Stimulated activated CD4-positive, alpha-beta T cell treated with anti-CD3 and anti-CD28 coated beads, Interleukin-15, amount 100 ng/mL, for 24 hours (primary cell): Measurements from ENCODE around the gene EPHA2.
"Not testable (repeated sequence)": the region's sequence is repeated elsewhere in the genome, so short reads cannot be mapped to it uniquely, and the experiment has no call there.

Source experiments
- DNase-seq: peaks from one replicate; pipeline ENCODE4 v3.0.0-alpha.2; 2020

EPHA2 gene

DNA sequence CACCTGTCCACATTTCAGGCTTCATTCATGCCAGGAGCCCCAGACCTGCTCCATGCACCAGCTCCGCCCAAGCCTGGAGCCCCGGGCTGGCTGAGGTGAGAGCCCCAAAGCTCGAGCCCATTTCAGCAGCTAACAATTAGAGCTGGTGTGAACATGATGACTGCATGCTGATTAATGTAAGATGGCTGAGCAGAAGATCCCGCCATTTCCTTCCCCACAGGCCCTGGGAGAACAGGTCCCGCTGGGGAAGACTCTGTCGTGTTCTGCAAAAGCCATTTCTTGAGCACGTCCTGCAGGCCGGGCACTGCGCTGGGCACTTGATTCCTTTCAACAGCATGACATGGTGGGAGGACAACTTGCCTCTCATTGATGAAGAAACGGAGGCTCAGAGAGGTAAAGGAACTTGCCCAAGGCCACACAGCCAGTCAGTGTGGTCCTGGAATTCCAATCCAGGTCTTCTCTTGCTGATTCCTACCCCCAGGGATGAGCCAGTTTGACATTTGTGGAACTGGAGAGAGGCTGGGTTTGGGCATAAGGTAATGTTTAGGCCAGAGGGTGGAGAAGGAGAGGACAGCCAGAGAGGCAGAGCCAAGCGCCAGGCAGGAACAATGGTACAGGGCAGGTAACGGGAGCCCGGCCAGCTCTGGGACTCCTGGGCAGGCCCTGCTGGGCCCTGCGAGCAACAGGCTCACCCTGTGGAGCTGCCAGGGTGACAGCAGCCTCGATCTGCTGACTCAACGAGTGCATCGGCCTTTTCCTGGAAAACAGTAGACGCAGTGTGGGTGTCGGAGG lies 28.1 kb upstream of the EPHA2 start:
- DNase-seq: no peak

- DNase-seq: no peak
Observed at GRCh38 chr1:16183179-16183578, 27.3 kb upstream of the EPHA2 start.

GRCh38 chr1:16181887-16182719 lies 26.2 kb upstream of the EPHA2 start:
- DNase-seq: no peak

- DNase-seq: no peak
Observed at GRCh38 chr1:16180291-16180824, 24.5 kb upstream of the EPHA2 start.

- DNase-seq: no peak
Observed at GRCh38 chr1:16178596-16179497, 23.0 kb upstream of the EPHA2 start.

DNA sequence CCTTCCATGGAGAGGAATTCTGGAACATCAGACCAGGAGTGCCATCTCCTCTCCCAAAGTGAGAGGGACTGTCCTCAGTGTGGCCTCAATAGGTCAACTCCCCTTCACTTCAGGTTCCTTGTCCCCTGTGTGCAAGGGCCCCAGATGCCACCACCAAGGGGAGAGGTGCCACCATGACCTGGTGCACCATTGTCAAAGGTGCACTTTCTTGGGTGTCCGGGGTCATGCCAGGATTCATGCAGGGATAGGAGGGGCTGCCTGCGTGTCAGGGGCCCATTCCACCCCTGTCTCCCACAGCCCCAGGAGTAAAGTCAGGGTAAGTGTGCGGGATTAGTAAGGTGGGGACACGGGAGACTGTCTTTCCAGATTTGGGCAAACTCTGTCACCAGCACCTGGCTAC lies 21.4 kb upstream of the EPHA2 start:
- DNase-seq: no peak

DNA sequence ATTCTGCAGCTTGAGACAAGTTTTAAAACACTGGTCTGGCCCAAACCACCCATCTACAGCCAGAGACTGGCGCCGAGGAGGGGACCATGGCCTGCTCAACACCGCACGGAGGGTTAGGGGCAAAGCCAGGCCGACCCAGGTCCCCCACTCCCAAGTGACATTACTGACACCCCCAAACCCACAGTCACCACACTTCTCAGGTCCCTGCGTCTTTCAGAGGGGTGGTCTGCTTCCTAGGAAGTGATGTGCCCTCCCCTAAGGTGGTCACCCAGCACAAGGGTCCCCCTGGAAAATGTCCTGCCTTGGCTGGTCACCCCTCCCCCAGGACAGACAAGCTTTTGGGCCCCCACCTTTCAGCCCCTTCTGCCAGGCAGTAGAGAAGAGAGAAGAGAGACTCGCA lies 20.8 kb upstream of the EPHA2 start:
- no peak for DNase-seq

DNA sequence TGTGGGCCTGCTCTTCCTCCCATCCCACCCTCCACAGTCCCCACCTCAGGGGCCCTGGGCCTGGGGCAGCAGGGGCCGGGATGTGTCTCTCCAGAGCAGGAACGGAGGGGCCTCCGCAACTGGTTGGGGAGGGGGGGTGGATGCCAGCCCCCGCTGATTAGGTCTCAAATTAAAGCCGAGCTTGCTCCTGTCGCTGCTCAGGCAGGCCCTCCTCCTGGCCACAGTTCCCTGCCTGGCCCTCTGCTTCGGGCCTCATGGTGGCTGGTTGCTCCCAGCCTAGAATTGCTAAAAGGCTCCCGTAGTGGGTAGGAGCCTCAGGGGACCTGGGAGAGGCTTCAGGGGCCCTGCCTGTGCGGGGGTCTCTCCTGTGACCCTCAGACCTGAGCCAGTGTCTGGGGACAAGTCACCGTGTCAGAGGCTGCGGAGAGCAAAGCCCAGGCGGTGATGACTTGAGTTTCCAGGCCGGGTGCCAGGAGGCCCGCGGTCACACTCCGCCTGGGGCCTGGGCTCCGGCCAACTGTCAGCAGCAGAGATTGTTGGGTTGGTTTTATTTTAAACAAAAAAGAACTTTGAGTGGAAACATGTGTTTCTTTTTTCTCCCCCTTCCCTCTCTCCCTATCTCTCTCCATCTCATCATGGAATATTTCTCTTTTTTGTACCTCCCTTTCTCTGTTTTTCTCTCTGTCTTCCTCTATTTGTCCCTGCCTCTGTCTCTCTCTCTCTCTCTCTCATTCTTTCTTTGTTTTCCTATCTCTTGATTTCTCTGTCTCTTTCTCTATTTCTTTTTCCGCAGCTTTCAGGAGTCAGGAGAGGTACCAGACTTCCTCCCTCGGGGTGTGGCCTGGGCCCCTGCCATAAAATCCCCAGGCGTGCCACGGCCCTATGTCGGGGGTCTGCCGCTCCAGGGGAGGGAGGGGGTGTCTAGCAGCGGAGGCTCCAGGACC lies 20.0 kb upstream of the EPHA2 start:
- DNase-seq: no peak

DNA sequence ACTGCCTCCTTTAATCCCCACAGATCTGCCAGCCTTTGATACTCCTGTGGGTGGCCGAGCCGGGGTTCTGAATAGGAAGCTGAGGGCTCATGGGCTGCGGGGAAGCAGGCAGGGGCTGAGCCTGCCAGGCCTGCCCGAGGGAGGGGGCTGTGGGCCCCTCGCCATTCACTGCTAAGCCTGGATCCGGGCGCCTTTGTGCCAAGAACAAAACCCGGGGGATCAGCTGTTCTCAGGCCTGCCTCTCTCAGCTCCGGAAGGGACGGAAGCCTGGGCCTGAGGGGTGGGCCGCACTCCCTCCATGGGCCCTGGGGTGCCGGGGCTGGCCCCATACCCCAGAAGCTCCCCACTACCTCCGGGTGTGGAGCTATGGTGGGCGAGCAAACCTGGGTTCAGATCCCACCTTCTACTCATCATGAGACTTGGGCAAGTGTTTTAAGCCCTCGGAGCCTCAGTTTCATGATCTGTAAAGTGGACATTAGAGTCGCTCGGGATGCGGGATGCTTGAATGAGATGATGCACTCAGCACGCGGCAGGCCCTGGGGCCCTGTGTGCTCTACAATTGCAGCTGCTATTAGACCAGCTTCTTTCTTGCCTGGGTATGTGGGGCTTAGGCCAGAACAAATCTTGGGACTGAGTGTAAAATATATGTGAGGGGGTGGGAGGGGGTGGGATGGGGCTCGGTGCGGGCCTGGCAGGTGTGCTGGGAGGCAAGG lies 19.2 kb upstream of the EPHA2 start:
- DNase-seq: no peak

- no peak for DNase-seq
Observed at GRCh38 chr1:16174261-16174868, 18.5 kb upstream of the EPHA2 start.

- DNase-seq: no peak
Observed at GRCh38 chr1:16173447-16174260, 17.8 kb upstream of the EPHA2 start.

GRCh38 chr1:16172964-16173446 lies 17.1 kb upstream of the EPHA2 start:
- DNase-seq: no peak

DNA sequence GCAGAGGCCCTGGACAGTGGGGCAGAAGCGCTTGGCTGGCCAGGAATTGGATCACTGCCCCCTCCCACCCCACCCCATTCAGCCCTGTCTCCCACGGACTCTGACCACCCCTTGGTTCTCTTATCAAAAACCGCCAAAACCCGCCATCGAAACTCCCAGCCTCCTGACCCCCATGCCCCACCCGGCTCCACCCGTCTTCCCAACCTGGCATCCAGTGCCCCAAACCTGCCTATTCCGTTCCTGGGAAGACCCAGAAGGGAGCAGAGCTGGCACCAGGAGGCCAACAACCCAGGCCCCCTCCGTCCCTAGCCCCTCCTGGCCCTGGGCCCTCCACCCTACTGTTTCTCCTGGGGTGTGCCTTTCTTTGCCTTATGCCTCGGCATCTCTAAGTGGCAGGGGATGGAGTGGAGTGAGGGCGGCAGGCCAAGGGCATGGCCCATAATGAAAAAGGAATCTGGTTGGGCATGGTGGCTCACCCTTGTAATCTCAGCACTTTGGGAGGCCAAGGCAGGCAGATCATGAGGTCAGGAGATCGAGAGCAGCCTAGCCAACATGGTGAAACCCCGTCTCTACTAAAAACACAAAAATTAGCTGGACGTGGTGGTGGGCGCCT lies 16.5 kb upstream of the EPHA2 start:
- no peak for DNase-seq

GRCh38 chr1:16171314-16172151 lies 15.7 kb upstream of the EPHA2 start:
- no peak for DNase-seq

GRCh38 chr1:16170283-16170673 lies 14.4 kb upstream of the EPHA2 start:
- DNase-seq: no peak

DNA sequence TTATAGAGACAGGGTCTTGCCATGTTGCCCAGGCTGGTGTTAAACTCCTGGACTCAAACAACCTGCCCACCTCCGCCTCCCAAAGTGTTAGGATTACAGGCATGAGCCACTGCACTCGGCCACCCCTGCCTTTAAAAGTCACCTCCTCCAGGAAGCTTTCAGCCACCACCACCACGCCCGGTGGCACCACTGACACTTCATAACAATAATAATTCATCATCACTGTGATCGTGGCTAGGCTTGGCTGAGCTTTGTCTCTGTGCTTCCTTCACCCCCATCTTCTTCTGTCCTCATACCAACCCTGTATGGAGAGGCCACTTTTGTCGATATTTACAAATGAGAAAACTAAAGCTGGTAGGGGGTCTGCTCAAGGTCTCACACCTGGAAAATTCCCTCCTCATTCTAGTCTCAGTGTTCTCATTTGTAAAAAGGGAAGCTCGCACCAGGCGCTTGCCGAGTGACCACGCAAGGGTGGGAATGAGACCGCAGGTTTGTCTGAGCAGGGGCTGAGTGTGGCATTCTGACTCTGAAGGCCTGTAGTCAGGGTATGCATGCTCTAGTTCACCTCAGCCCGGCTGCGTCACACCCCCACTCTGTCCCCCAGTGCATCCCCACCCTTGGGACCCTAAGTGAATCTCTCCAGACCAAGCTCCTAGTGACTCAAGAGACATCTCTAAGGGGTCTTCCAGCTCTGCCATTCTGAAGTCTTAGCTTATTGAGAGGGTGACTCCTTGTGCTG lies 12.9 kb upstream of the EPHA2 start:
- DNase-seq: peak; percentile 38

DNA sequence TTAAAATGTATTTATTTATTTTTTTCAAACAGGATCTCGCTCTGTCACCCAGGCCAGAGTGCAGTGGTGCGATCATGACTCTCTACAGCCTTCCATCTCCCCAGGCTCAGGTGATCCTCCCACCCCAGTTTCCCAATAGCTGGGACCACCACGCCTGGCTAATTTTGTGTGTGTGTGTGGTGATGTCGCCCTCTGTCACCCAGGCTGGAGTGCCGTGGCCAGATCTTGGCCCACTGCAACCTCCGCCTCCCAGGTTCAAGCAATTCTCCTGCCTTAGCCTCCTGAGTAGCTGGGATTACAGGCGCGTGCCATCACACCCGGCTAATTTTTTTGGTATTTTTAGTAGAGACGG lies 12.3 kb upstream of the EPHA2 start:
- DNase-seq: not testable (repeated sequence)
